Tibial artery (tissue), 4 donors: Measurements from ENCODE around the gene TOM1.

Experiments
- DNase-seq, 2 donors: peaks; one replicate each; pipeline ENCODE4 v3.0.0-alpha.2; 2019
- H3K27ac ChIP-seq, 2 donors: fragments of 200-600 bp; sonication (generic) in 1 of 2; 1 replicate in 1 of 2; 2 replicates in 1 of 2; pipeline ENCODE4 v1.5.1; 2018 to 2019; ENCODE audit warnings: mild to moderate bottlenecking in 1 of 2
- H3K27me3 ChIP-seq, 2 donors: fragments of 200-600 bp; sonication (generic) in 1 of 2; one replicate each; pipeline versions ENCODE4 v1.5.1 to v1.6.0; 2016 to 2019
- H3K36me3 ChIP-seq, 3 donors: fragments of 200-600 bp; sonication (generic) in 2 of 3; one replicate each; pipeline ENCODE4 v1.5.1; 2016 to 2019; ENCODE audit warnings: mild to moderate bottlenecking in 2 of 3
- H3K4me1 ChIP-seq, 4 donors: fragments of 200-600 bp; sonication (generic) in 2 of 4; 1 replicate in 3 of 4; 2 replicates in 1 of 4; pipeline ENCODE4 v1.5.1; 2016 to 2019
- H3K4me3 ChIP-seq, 2 donors: fragments of 200-600 bp; sonication (generic) in 1 of 2; 1 replicate in 1 of 2; 2 replicates in 1 of 2; pipeline ENCODE4 v1.5.1; 2018 to 2019; ENCODE audit warnings: mild to moderate bottlenecking in 2 of 2
- H3K9me3 ChIP-seq, 3 donors: fragments of 200-600 bp; sonication (generic) in 1 of 3; one replicate each; pipeline ENCODE4 v1.5.1; 2016 to 2019
- CTCF ChIP-seq, 2 experiments: fragments of 200-600 bp in 1 of 2; fragments of 450-650 bp in 1 of 2; IDR thresholded peaks; one replicate each; pipeline ENCODE4 v1.5.1; 2017 to 2019; ENCODE audit warnings: antibody characterized with exemption in 2 of 2, mild to moderate bottlenecking in 1 of 2, moderate library complexity in 1 of 2
- intact Hi-C: fragments of 100-400 bp; cut with DNase I; formaldehyde crosslinking; loops from one replicate; pipeline ENCODE4 v1.15.0; 2023; ENCODE audit warnings: low total_unique reads

Gene TOM1

GRCh38 chr22:35353318-35353717 is 53.6 kb downstream of the TOM1 start:
- DNase-seq = peak in 1 of 2 donors; percentile 49
- intact Hi-C loops = no loop called here
- Histone ChIP-seq H3K9me3 (no peaks in the 10 kb centered on the region), H3K36me3 (peaks cover 0 to 5% (median 2%) of the 10 kb centered on the region in 3 donors), H3K27me3 (peaks cover 0 to 26% of the 10 kb centered on the region in 2 donors), H3K4me3 (no peak overlapping the region), H3K27ac (peak overlapping the region in 1 of 2 donors; percentile 46), H3K4me1 (peaks cover 0 to 38% (median 21%) of the 10 kb centered on the region in 4 donors)
- no peak for TF ChIP-seq CTCF (IDR thresholded peaks at IDR 0.05)

- Histone ChIP-seq H3K36me3 (no peaks in the 10 kb centered on the region), H3K4me3 (no peak overlapping the region), H3K27me3 (peaks cover 0 to 30% of the 10 kb centered on the region in 2 donors), H3K4me1 (peaks cover 0 to 38% (median 21%) of the 10 kb centered on the region in 4 donors), H3K9me3 (no peaks in the 10 kb centered on the region), H3K27ac (no peak overlapping the region)
- intact Hi-C loops = no loop called here
- no peak for DNase-seq
- TF ChIP-seq CTCF (IDR thresholded peaks at IDR 0.05) = no peak
Observed at GRCh38 chr22:35354068-35354467, 54.4 kb downstream of the TOM1 start.

- no peaks in the 10 kb centered on the region for H3K36me3 ChIP-seq
- TF ChIP-seq CTCF (IDR thresholded peaks at IDR 0.05) = no peak
- intact Hi-C loops = no loop called here
- peaks cover 0 to 64% of the 10 kb centered on the region in 2 donors for H3K27me3 ChIP-seq
- peaks cover 0 to 2% (median under 1%) of the 10 kb centered on the region in 4 donors for H3K4me1 ChIP-seq
- no peak overlapping the region for H3K4me3 ChIP-seq
- no peak overlapping the region for H3K27ac ChIP-seq
- no peaks in the 10 kb centered on the region for H3K9me3 ChIP-seq
- DNase-seq = no peak
Observed at GRCh38 chr22:35357883-35358621, 58.4 kb downstream of the TOM1 start.

- no peak for TF ChIP-seq CTCF (IDR thresholded peaks at IDR 0.05)
Observed at GRCh38 chr22:35359380-35360065, 59.8 kb downstream of the TOM1 start.

GRCh38 chr22:35361001-35361558 is 61.4 kb downstream of the TOM1 start:
- Histone ChIP-seq H3K27me3 (peaks cover 0 to 83% of the 10 kb centered on the region in 2 donors), H3K4me1 (no peaks in the 10 kb centered on the region), H3K27ac (no peak overlapping the region), H3K36me3 (no peaks in the 10 kb centered on the region), H3K4me3 (no peak overlapping the region), H3K9me3 (no peaks in the 10 kb centered on the region)
- TF ChIP-seq CTCF (IDR thresholded peaks at IDR 0.05) = no peak
- intact Hi-C loops = no loop called here
- no peak for DNase-seq

More at GRCh38 chr22:35359380-35360065, 59.8 kb downstream of the TOM1 start:
- no peak for DNase-seq
- Histone ChIP-seq H3K4me1 (no peaks in the 10 kb centered on the region), H3K36me3 (no peaks in the 10 kb centered on the region), H3K27ac (no peak overlapping the region), H3K9me3 (no peaks in the 10 kb centered on the region), H3K4me3 (no peak overlapping the region), H3K27me3 (peaks cover 0 to 72% of the 10 kb centered on the region in 2 donors)
- intact Hi-C loops = no loop called here
